Central memory CD8-positive, alpha-beta T cell (primary cell): ENCODE results near the gene HOXB9.

ENCODE experiments used
- ATAC-seq: fragments of 150-1000 bp; cut with Tn5 transposase; replicated peaks from 2 replicates; pipeline ENCODE4 v1.10.0; 2022; ENCODE audit warnings: mild to moderate bottlenecking, moderate FRiP score, moderate number of reproducible peaks; ENCODE audit not compliant: poor library complexity, severe bottlenecking; ENCODE audit errors: extremely low read depth
- DNase-seq, 2 donors: peaks; one replicate each; pipeline ENCODE4 v3.0.0; 2021; ENCODE audit warnings: low spot score in 2 of 2
- H3K27ac Mint-ChIP-seq: one replicate; pipeline ENCODE4 v1.8.0; 2022; ENCODE audit warnings: low read depth, mild to moderate bottlenecking, moderate library complexity, mixed read lengths
- H3K27me3 Mint-ChIP-seq: one replicate; pipeline ENCODE4 v1.8.0; 2022; ENCODE audit warnings: mixed read lengths
- H3K36me3 Mint-ChIP-seq: one replicate; pipeline ENCODE4 v1.8.0; 2022; ENCODE audit warnings: mild to moderate bottlenecking, moderate library complexity, mixed read lengths; ENCODE audit not compliant: insufficient read depth
- H3K4me1 Mint-ChIP-seq: one replicate; pipeline ENCODE4 v1.8.0; 2022; ENCODE audit warnings: mixed read lengths
- H3K4me3 Mint-ChIP-seq: one replicate; pipeline ENCODE4 v1.8.0; 2022; ENCODE audit warnings: mild to moderate bottlenecking, moderate library complexity, mixed read lengths
- H3K9me3 Mint-ChIP-seq: one replicate; pipeline ENCODE4 v1.8.0; 2022; ENCODE audit warnings: mixed read lengths

Gene HOXB9

GRCh38 chr17:48625495-48626244, 488 bp downstream of the HOXB9 start:
- Mint-ChIP-seq H3K4me1 (peaks cover 16% of the 10 kb centered on the region), H3K4me3 (peak overlapping the region; percentile 82), H3K36me3 (peaks cover 2% of the 10 kb centered on the region), H3K27me3 (peaks cover 96% of the 10 kb centered on the region), H3K9me3 (no peaks in the 10 kb centered on the region), H3K27ac (no peak overlapping the region)
- peak; percentile 61 for ATAC-seq
- no peak for DNase-seq

DNA sequence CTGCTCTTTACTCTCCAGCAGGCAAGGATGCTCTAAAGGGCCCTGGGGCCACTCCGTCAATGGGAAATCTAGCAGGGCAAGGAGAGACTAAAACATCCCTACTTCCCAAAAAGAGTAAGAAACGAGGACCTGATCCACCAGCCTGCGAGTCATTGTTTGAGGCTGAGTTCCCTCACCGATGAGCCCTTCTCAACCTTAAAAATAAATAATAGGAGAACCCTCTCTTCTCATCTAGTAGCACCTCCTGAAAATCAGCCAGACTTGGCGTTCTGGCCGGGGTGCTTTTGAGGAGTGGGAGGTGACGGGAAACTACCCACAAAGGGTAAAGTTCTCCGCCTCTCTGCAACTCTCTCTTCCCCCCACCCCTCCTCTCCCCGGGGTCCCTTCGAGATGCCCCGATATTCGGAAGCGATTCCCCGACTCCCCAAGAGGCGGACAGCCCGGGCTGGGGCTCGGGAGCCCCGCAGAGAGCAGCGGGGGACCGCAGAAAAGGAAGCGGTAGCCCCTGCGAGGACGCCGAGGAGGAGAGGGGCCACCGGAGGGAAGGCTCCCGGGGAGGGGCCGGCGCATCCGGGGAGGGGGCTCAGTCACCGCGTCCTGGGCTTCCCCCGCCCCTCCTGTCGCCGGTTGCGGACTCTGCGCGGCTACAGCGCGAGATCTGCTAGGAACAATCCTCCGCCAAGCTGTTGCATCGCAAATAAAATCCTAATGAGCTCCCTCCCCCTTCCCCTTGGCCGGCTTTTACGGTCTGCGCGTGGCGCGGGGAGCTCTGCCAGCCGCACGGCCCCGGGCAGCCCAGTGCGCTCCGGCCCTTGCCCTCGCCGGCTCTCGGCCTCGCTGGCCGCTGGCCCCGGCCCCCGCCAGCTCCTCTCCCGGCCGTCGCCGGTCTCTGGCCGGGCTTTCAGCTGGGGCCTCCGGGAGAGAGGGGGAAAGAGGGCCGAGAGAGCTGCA, 1.3 kb downstream of the HOXB9 start:
- H3K27me3 Mint-ChIP-seq = peaks cover 96% of the 10 kb centered on the region
- peak overlapping the region; percentile 82 for H3K4me3 Mint-ChIP-seq
- H3K27ac Mint-ChIP-seq = no peak overlapping the region
- H3K9me3 Mint-ChIP-seq = no peaks in the 10 kb centered on the region
- H3K36me3 Mint-ChIP-seq = peaks cover 2% of the 10 kb centered on the region
- DNase-seq (no peak), ATAC-seq (no peak)
- peaks cover 16% of the 10 kb centered on the region for H3K4me1 Mint-ChIP-seq

DNA sequence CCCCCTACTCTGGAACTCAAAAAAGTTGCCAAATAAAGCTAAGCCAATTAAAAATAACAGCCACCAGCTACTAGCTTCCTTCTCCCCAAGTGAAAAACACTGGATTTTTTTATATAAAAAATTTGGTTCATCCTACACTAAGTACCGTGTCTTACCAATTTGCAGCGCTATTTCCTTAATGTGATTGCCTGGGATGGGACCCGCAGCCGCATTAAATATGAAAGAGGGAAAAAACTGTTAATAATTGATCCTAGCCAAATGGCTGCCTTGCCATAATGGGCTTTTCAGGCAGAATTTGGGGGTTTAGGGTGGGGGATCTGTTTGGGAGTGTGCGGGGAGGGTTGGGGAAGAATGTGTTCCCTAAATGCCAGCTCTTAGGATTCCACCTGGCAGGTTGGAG, 2.0 kb downstream of the HOXB9 start:
- no peak for ATAC-seq
- Mint-ChIP-seq H3K9me3 (no peaks in the 10 kb centered on the region), H3K27me3 (peaks cover 96% of the 10 kb centered on the region), H3K27ac (no peak overlapping the region), H3K4me1 (peaks cover 16% of the 10 kb centered on the region), H3K36me3 (peaks cover 2% of the 10 kb centered on the region), H3K4me3 (peak overlapping the region; percentile 32)
- DNase-seq = no peak

- Mint-ChIP-seq H3K27ac (no peak overlapping the region), H3K36me3 (peaks cover 3% of the 10 kb centered on the region), H3K9me3 (no peaks in the 10 kb centered on the region), H3K27me3 (peaks cover 96% of the 10 kb centered on the region), H3K4me3 (no peak overlapping the region), H3K4me1 (peaks cover 19% of the 10 kb centered on the region)
- DNase-seq (no peak), ATAC-seq (no peak)
These were observed 2.6 kb downstream of the HOXB9 start for GRCh38 chr17:48623583-48623982.

DNA sequence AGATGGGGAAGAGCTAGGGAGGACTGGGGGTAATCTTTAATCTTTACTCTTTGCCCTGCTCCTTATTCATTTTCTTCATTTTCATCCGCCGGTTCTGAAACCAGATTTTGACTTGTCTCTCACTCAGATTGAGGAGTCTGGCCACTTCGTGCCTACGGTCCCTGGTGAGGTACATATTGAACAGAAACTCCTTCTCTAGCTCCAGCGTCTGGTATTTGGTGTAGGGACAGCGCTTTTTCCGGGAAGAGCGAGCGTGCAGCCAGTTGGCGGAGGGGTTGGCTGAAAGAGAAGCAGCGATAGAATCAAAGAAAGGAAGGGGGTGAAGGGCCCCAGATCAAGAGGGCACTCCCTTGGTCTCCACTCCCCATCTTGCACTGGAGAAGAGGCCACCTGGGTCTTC, 3.3 kb downstream of the HOXB9 start:
- H3K9me3 Mint-ChIP-seq = no peaks in the 10 kb centered on the region
- DNase-seq (no peak), ATAC-seq (no peak)
- H3K27me3 Mint-ChIP-seq = peaks cover 96% of the 10 kb centered on the region
- H3K4me3 Mint-ChIP-seq = no peak overlapping the region
- no peak overlapping the region for H3K27ac Mint-ChIP-seq
- peaks cover 25% of the 10 kb centered on the region for H3K4me1 Mint-ChIP-seq
- peaks cover 5% of the 10 kb centered on the region for H3K36me3 Mint-ChIP-seq

- no peak overlapping the region for H3K4me3 Mint-ChIP-seq
- H3K27me3 Mint-ChIP-seq = peaks cover 96% of the 10 kb centered on the region
- H3K9me3 Mint-ChIP-seq = no peaks in the 10 kb centered on the region
- H3K27ac Mint-ChIP-seq = no peak overlapping the region
- no peak for DNase-seq
- no peak for ATAC-seq
- peaks cover 11% of the 10 kb centered on the region for H3K36me3 Mint-ChIP-seq
- H3K4me1 Mint-ChIP-seq = peaks cover 30% of the 10 kb centered on the region
These were observed 4.5 kb downstream of the HOXB9 start for GRCh38 chr17:48621410-48622392.

DNA sequence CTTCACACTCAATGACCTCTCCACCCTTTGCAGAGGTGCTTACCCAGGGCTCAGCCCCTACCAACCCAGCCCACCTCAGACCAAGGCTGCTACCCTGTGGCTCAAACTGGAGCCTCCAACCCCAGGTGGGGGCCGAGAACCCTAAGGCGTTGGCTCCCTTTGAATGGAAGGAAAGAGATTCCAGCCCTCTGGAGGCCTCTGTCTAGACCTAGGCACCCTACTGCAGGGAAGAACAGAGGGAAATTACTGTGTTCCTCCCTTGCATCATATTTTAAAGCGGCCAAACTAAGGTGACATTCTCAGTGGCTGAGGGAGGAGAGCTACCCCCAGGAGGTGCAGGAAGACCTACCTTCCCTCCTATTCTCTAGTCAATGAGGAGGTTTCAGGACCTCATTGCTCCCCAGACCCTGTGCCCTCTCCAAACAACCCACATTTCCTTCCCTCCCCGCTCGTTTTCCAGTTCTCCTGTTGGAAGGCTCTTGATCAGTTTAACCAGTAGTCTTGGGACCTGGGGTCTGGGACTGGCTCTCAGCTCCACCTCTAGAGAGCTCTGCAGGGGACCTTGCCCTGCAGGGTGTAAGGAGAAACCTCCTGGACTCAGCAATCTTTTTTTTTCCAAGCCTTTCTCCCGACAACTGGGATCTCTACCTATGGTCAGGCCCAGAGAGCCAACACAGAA, 5.6 kb downstream of the HOXB9 start:
- ATAC-seq = no peak
- H3K27ac Mint-ChIP-seq = no peak overlapping the region

DNA sequence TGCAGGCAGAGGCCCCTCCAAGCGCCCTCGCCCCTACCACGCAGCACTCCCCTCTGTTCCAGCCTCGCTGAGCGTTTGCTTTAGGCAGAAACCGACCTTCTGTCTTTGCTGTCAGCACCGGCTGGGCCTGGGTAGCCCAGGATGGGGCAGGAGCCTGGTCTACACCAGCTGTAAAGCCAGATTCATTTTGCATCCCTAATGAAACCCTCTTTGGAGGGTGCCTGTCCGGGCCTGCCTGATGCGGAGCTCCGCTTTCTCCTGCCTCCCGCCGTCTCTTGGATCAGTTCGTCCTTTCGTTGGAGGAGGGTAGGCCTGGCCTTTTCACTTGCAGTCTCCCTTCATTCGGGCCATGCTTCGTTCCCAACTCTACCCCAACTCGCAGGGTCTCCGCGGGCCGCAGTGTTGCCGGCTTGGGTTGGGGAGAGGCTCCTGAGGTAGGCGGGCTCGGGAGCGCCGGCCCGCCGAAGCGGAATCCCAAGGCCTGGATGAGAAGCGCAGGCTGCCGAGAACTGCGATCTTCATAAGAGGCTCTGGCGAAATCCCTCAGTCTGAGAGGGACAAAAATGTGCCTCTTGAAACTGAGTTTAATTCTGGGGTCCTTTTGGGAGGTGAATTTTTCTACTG, 6.2 kb downstream of the HOXB9 start:
- H3K4me1 Mint-ChIP-seq = peaks cover 23% of the 10 kb centered on the region
- DNase-seq (no peak), ATAC-seq (no peak)
- no peak overlapping the region for H3K27ac Mint-ChIP-seq
- no peak overlapping the region for H3K4me3 Mint-ChIP-seq
- H3K36me3 Mint-ChIP-seq = peaks cover 23% of the 10 kb centered on the region
- peaks cover 98% of the 10 kb centered on the region for H3K27me3 Mint-ChIP-seq
- H3K9me3 Mint-ChIP-seq = no peaks in the 10 kb centered on the region

More for the DNA sequence above, 5.6 kb downstream of the HOXB9 start:
- H3K27me3 Mint-ChIP-seq = peaks cover 96% of the 10 kb centered on the region
- DNase-seq = no peak
- peaks cover 22% of the 10 kb centered on the region for H3K4me1 Mint-ChIP-seq
- H3K9me3 Mint-ChIP-seq = no peaks in the 10 kb centered on the region
- H3K36me3 Mint-ChIP-seq = peaks cover 18% of the 10 kb centered on the region
- H3K4me3 Mint-ChIP-seq = no peak overlapping the region

DNA sequence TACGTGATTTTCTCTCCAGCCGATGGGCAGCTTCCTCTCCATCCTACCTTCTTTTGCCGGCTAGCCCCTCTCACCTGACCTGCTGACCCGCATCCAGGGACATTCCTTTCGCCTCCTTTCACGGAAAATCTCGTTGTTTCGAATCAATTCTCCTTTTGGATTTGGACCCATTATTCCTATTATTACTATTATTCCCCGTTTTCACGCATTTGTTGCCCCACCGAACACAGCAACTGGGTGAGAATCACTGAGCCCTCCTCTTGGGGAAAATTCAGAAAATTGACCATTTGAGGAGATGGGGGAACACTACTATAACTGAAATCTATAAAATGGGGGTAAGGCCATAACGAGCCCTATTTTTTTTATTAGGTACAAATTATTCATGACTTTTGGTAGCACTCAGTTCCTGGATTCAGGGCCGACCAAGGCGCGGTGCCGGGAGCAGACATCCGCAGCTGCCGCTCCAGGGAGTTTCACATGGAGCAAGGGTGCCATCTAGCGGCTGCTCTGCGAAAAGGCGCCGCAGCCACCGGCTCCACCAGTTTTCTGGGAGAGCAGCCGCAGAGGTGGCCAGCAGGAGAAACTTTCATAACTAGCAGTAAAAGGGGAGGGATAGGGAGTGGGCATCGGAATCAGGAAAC, 7.8 kb downstream of the HOXB9 start:
- Mint-ChIP-seq H3K4me1 (peaks cover 38% of the 10 kb centered on the region), H3K9me3 (no peaks in the 10 kb centered on the region), H3K4me3 (no peak overlapping the region), H3K36me3 (peaks cover 30% of the 10 kb centered on the region), H3K27me3 (peaks cover 100% of the 10 kb centered on the region), H3K27ac (no peak overlapping the region)
- peak; percentile 44 for ATAC-seq
- peak; percentile 73 to 81 for DNase-seq

GRCh38 chr17:48617471-48618255, 8.5 kb downstream of the HOXB9 start:
- ATAC-seq (no peak), DNase-seq (no peak)
- Mint-ChIP-seq H3K4me3 (peak overlapping the region; percentile 39), H3K9me3 (no peaks in the 10 kb centered on the region), H3K36me3 (peaks cover 30% of the 10 kb centered on the region), H3K27ac (peak overlapping the region; percentile 3), H3K27me3 (peaks cover 100% of the 10 kb centered on the region), H3K4me1 (peaks cover 46% of the 10 kb centered on the region)
